NCI-H1105 treated with DMSO at 0.1 percent for 48 hours (cell line): ENCODE measurements around the gene ADO.
A peak's percentile ranks its signal among the peaks of the same experiment; 100 is the strongest.
"Not testable (repeated sequence)": the region's sequence is repeated elsewhere in the genome, so short reads cannot be mapped to it uniquely, and the experiment has no call there.

ENCODE experiments used
- DNase-seq: peaks from one replicate; lab custom pipeline; 2025; lab: John Stamatoyannopoulos, UW

ADO gene

DNA sequence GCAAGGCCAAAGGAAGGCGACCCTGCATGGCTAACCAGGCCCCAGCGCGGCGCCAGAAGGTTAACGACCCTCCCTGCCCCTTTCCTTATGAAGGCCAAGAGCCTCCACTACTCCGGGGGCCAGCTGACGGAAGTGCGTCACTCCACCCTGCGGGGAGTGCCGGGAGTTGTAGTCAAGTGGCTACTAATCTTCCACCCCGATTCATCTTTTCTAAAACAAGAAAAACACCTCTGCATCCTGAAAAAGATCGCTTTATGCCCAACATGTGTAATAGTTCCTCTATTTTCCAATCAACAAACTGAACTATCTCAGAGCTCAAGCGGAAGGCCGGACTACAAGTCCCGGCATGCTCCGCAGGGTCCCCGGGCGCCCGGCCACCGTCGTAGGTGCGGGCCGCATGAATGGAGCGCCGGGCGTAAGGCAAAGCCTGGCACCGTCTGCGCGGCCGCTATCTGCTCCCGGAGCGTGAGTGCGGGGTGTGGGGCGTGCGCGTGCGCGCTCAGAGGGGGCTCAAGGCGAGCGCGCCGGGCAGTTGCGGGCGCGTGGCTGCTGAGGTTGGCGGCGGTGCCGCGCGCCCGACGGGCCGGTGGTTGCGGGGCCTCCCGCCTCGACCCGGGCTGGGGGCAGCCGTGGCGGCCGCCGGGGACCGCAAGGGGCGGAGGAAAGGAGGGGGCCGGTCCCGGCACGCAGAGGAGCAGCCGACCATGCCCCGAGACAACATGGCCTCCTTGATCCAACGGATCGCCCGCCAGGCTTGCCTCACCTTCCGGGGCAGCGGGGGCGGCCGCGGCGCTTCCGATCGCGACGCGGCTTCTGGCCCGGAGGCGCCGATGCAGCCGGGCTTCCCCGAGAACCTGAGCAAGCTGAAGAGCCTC, at the start of gene ADO:
TSS of gene ADO (plus strand) at position 365 of the 875 bp plus-strand sequence. CDS start at position 705, 340 bp downstream.
- DNase-seq, result peak; percentile 75

DNA sequence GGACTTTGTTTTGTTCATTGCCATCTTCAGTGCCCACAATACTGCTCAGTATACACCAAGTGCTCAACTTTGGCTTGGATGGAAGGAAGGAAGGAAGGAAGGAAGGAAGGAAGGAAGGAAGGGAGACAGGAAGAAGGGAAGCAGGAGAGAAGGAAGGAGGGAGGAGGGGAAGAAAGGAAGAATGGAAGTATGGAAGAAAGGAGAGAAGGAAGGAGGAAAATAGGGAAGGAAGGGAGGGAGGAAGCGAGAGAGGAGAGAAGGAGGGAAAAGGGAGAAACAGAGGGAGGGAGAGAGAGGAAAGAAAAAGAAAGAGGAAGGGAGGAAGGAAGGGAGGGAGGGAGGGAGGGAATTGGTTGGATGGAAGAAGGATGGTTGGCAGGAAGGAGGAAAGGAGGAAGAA, 49.6 kb upstream of the ADO start:
- DNase-seq, result no peak

DNA sequence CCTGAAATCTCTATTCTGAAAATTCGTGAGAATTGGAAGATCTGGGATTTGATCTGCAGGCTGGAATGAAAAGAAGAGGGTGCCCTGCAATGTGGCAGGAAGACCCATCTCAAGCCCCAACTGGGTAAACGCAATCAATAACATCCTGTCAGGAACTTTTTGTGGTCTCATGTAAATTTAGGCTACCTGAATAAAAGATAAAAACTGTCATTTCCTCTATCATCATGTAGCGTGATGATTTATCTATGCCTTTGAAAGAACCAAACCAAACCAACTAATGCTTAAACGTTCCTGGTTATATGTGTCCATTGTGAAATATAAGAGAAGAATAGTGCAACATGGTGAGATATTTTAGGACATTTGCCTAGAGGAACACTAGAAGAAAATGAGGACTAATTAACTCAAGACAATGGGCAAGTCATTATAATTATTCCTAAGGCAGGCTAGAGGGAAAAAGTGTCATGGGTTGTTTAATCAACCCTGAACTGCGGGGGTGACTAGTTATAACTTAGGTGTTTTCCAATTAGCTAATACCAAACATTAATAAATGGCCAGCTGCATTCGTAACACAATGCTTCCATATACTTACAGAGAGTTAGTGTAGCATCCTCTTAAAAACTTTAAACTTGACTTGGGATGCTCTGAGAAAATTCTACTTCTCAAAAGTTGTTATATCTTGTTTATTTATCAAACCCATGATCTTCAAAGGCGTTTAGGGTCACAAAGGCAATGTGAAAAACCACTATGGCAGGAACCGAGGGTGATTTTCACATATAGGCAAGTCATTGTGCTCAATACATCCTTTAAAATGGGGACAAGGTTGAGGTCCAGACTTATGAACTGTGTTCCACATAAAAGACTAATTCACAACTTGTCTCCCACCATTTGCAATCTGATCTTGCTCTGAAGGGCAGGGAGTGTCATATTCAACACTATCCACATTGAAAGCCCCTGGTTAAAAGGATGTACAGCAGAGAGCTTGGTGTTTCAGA, 48.6 kb upstream of the ADO start:
- DNase-seq, result no peak

DNA sequence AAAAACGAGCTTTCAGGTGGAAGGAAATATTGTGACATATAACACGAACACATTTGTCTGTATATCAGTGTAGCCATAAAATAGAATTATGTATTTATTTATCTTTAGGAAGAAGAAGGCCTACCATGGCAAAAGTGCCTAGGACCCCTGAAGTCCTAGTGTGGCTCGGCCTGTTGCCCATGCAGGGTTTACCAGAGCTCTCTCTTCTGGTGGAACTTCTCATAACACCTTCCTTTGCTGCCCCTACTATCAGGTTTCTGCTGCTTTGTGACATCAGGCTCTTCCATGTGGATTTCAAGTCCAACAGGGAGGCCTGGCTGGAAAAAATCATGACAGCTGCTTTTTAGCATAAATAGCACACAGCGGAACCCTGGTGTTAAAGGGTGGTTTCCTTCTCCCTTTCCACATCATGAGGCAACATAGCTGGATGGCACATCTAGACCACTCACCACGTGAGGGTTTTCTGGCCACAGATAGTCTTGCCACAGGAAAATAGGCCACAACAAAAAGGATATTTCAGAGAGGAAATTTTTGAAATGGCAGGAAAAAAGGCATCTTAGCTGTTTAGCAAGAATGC, 44.8 kb upstream of the ADO start:
- no peak for DNase-seq

DNA sequence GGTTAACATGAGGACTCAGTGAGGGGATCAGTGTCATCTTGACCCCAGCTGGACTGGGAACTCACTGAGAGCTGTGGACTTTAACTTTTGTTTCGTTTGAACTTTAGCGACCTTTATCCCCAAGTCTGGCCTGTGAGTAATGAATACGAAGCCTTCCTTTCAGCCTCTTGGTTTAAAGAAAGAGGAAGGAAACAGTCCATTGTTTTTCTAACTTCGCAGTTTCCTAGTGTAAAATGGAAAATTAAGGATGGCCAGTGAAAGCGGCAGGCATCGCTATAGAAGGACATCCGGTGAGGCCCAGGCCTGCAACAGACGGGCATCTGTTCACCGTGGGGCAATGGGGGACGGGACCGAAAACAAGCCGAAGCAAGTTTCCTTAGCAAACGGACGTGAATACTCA, 44.1 kb upstream of the ADO start:
- DNase-seq, result no peak

DNA sequence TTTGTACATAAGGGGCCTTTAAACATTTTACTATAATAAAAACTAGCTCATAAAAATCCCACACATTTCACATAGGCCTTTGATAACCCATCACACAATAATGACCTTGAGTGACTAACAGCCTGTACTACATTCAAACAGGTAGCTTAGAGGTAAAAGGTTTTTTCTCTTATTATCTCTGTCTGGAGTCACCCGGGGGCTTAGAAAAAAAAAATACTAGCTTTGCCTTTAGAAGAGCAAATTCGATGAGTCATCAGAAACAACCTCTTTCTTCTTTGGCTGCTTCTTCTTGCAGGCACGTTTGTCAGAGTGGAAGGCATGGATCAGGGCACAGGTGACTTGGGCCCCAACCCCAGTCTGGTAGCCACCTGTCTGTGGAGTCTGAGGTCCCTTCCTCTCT, 43.4 kb upstream of the ADO start:
- DNase-seq, result no peak

DNA sequence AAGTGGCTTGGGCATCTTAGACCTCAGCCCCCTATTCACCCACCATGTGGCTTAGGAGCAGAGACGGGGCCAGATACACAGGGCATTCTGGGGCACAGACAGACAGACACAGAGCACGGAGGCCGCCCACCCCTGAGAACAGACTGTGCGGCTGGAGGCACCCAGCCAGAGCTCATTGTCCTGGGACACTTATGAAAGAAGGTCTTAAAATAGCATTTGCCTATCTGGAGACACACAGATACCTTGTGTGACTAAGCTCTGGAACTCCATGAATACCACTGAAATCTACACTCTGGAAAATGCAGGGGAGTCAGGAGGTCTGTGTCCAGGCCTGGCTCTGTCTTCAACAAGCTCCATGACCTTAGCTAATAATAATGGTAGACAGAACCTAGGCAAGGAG, 41.4 kb upstream of the ADO start:
- no peak for DNase-seq

DNA sequence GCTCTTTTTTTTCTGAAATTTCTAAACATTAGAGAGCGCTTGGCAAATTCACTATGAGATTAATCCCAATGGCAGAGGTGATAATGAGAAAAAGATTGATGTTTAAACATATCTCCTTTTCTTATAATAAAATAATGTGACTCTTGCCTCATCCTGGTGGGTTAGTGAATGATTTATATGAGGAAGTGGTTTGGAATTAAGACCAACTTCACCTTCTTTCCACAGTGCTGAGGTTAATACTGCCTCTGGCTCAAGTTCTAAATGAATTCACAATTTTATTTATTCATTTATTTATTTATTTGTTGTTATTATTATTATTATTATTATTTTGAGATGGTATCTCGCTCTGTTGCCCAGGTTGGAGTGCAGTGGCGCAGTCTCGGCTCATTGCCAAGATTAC, 40.5 kb upstream of the ADO start:
- DNase-seq, result no peak

DNA sequence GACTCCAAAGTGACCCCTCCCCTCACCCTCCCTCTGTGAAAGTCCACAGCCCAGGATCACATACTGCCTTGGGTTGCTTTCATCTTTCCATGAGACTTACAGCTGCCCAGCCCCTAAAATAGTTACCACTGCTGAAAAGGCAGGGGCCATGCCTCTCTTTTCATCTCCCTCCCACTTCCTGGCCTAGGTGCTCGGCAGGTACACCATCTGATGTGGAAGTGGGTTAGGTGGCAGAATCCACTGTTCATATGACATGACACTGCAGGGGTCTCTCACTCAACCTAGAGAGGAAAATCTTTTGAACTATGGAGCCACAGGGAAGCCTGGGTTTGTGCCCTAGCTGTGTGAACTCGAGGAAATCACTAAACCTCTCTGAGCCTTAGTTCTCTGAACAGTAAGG, 38.8 kb upstream of the ADO start:
- no peak for DNase-seq

DNA sequence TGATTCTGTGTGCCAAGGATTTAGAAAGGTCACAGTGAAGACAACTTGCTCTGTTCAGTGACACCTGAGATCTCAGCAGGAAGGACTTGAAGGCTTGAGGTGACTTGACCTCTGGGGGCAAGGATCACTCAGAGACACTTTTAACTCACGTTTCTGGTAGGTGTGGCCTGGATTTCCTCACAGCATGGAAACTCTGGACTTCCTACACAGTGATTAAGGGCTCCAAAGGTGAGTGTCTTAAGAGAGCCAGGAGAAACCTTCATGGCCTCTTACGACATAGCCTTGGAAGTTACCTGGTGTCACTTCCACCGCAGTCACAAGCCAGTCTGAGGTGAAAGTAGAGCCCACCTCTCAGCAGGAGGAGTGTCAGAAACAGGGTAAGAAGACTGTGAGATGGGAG, 38.1 kb upstream of the ADO start:
- no peak for DNase-seq

DNA sequence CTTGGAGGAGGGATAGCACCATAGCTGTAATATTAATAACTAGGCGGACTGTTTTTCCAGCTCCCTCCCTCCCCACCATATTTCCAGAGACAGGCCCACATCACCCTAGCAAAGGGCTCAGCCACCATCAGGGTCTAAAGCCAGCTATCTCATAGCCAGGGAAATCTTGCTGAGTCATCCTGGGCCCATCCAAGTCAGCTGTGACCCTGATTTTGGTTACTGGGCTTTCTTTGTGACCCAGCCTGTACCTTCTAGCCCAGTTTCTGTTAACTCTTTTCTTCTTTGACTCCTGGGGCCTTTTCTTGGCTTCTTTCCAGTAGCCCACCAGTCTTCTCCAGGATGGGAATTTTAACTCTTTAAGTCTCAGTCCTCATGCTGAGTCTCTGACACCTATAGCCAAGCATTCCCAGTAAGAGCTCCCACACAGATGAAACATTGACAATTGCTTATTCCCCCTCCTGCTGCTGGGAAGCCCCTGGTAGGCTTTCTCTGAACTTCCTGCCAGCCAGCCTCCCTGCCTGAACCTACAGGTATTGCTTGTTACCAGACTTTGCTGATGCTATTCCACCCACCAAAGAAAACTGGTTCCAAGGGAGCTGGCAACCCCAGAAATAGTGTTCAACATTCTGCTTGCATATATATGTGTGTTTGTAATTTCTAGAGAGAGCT, 34.8 kb upstream of the ADO start:
- DNase-seq, result no peak

DNA sequence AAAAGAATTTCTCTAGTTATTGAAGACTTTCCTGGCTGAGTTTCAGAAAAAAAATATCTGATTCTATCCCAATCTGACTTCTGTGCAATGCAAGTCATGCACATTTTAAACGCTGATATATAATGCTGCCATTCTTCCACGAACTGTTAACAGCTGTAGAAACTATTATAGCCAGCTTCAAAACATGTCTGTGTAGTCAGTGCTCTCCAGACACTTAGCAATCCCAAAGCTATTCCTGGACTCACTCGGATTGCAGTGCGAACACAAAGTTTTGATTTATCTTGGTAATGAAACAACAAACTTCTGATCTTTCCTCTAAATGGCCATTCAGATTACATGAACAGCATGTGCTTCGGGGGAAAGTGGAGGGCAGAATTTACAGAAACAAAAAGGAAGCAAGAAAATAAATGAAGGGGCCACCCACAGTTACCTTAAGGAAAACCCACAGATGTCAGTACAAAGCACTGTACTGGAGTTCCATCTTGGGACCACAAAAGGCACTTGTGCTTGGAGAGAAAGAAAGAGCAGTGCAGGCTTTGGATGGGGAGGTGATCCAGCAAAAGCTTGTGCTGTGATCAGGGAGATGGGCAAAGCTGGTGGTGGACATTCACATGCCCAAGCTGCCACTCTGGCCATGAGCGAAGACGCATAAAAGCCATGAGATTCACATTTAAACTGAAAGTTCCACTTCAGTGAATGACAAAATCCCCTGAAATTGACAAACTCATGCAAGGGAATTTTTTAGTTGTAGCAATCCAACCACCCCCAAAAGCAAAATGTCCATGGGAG, 32.1 kb upstream of the ADO start:
- DNase-seq, result no peak

DNA sequence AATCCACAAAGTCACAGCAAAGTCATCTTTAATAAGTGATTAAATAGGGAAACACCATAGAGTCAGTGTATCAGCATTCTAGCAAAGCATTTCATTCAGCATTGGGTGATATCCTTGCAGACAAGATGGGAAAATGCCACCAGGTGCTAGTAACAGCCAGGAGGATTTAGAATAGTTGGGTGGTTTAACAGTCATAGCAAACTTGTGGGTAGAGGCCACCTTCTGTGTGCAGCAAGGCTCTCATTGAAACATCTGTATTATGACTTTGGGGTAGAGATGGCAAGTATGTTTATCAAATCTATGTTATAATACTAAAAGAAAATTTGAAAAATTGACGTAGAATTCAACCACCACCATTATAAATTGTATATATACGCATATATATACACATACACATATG, 26.4 kb upstream of the ADO start:
- no peak for DNase-seq

DNA sequence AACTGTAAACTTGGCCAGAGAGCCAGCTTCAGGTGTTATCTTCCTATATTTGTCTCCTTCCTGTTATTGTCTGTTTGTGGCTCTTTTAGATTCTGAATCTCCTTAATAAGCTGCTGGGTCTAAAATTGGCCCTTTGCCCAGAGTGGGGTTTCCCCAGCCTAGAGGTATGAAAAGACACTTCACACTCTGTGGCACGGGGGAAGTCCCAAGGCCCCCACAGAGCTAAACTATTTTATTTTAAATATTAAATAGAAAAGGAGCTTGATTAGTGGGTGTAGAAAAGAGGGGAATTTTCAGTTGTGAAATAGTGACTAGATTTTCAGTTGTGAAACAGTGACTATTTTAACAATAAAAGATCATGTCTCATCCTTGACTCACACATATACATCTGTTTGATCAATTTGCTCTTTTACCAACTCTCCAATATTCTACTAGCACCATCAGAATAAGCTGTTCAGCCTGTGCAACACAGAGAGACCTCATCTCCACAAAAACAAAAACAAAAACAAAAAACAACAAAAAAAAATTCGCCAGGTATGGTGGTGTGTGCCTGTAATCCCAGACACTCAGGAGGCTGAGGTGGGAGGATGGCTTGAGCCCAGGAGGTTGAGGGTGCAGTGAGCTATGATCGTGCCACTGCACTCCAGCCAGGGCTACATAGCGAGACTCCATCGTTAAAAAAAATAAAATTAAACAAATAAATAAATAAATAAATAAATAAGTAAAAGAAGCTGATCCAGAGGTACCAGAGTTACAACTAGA, 24.9 kb upstream of the ADO start:
- DNase-seq, result peak; percentile 2

DNA sequence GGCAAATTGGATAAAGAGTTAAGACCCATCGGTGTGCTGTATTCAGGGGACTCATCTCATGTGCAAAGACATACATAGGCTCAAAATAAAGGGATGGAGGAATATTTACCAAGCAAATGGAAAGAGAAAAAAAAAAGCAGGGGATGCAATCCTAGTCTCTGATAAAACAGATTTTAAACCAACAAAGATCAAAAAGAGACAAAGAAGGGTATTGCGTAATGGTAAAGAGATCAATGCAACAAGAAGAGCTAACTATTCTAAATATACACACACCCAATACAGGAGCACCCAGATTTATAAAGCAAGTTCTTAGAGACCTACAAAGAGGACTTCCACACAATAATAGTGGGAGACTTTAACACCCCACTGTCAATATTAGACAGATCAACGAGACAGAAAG, 20.0 kb upstream of the ADO start:
- not testable (repeated sequence) for DNase-seq

DNA sequence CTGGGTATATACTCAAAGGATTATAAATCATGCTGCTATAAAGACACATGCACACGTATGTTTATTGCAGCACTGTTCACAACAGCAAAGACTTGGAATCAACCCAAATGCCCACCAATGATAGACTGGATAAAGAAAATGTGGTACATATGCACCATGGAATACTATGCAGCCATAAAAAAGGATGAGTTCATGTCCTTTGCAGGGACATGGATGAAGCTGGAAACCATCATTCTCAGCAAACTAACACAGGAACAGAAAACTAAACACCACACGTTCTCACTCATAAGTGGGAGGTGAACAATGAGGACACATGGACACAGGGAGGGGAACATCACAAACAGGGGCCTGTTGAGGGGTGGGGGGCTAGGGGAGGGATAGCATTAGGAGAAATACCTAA, 16.2 kb upstream of the ADO start:
- DNase-seq, result not testable (repeated sequence)

DNA sequence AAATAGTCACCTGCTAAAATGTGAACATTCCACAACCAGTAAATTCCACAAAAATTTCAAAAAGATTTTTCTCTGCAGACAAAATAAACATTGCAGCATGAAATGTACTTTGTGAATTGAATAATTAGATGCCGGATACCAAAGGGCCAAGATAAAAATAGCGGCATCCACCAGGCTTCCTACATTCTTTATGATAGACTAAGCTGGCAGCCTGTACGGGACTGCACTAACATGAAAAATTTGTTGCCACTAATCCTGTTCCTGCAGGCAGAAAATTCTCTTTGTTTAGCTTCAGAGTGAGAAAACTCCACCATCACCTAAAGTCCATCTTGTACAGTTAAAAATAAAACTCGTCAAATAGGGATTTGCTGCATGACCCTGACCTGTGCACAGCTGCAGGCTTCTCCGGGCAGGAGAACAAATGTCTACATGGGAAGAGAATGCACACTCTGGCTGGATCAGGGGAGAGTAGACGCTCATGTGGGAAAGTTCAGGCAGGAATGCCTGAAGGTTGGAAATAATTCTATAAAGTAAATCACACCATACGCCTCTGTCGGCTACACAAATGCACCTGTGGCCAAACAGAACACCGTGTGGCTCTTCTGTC, 15.6 kb upstream of the ADO start:
- no peak for DNase-seq

DNA sequence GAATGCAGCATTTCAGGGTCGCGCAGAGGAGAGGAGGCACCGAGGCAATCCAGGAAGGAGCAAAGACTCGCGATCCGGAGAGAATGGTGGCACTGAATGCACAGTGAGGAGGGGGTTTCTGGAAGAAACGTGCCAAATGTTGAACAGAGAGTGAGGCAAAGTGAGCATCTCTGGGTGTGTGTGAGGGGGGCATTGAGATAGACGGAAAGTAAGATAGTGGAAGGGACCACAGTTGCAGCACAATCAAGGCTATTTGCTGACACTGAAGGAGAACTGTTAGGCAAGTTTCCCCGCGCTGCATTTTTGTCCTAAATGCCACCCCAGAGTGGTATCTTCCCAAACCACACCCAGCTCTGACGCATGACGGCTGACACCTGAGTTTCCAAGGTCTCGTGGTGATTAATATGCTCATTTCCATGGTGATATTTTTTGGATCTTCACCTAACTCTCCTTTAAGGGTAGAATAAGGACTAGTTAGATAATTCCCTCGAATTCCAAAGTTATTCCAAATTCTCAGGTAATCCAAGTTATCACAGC, 14.4 kb upstream of the ADO start:
- no peak for DNase-seq

DNA sequence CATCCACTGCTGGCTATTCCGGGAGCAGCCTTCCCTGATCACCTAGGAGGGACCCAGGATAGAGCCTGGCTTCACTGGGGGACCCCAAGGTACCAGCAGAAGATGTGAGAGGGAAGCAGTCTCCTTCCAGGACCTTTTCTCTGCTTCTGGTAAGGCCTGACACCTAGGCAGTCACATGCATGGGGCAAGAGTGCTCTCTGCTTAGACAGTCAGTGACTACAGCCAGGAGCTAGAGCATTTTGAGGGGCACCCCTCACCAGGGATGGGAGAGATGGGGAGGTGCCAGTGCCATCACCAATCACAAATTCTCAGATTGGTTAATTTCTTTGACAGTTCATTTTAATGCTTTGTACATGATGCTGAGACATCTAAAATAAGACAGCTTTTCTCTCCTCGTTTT, 13.9 kb upstream of the ADO start:
- DNase-seq, result no peak

DNA sequence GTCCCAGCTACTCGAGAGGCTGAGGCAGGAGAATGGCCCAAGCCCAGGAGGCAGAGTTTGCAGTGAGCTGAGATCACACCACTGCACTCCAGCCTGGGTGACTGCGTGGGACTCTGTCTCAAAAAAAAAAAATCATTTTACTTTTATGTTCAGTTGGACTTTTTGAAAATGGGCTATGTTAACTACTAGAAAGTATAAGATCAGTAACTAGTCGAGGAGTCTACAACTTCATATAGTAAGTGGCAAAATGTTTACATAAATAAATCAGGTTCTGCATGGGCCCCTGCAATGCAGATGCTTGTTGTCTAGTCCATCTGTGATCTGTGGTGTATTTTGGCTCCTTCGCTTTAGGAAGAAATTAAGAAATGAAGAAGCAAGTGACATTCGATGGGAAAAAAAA, 12.3 kb upstream of the ADO start:
- no peak for DNase-seq
